HepG2 (cell line): ENCODE measurements around the gene POP5. TPM values are rescaled to one million over a fixed set of nuclear protein-coding genes. Genes with fewer than 3 reads are reported as not detected.

Source experiments
- GLI4 ChIP-seq: sonication (generic); formaldehyde crosslinking; IDR thresholded peaks from 2 replicates; pipeline ENCODE4 v1.5.1; 2020; ENCODE audit warnings: missing genetic modification reagents, mild to moderate bottlenecking, moderate library complexity, borderline replicate concordance
- MTF1 ChIP-seq: sonication (generic); formaldehyde crosslinking; IDR thresholded peaks from 2 replicates; pipeline ENCODE4 v1.5.0; 2020; ENCODE audit warnings: missing genetic modification reagents
- PHF8 ChIP-seq: sonication (generic); formaldehyde crosslinking; IDR thresholded peaks from 2 replicates; pipeline ENCODE4 v1.5.0; 2020; ENCODE audit warnings: missing genetic modification reagents
- REPIN1 ChIP-seq: sonication (generic); formaldehyde crosslinking; IDR thresholded peaks from 2 replicates; pipeline ENCODE4 v1.8.0; 2022; ENCODE audit warnings: missing genetic modification reagents, low read depth, mild to moderate bottlenecking, borderline replicate concordance
- SMYD3 ChIP-seq: sonication (generic); formaldehyde crosslinking; IDR thresholded peaks from 2 replicates; pipeline ENCODE4 v1.8.1; 2023; ENCODE audit warnings: mild to moderate bottlenecking, missing genetic modification reagents
- SP4 ChIP-seq: sonication (generic); formaldehyde crosslinking; IDR thresholded peaks from 2 replicates; pipeline ENCODE4 v1.8.1; 2023; ENCODE audit warnings: mild to moderate bottlenecking, missing genetic modification reagents
- ZNF563 ChIP-seq: sonication (generic); formaldehyde crosslinking; IDR thresholded peaks from 2 replicates; pipeline ENCODE4 v1.8.0; 2022; ENCODE audit warnings: mild to moderate bottlenecking, moderate library complexity, missing genetic modification reagents
- ZSCAN31 ChIP-seq: sonication (generic); formaldehyde crosslinking; IDR thresholded peaks from 2 replicates; pipeline ENCODE4 v1.5.0; 2020; ENCODE audit warnings: low read depth, mild to moderate bottlenecking, missing genetic modification reagents
- polyA plus RNA-seq, 8 experiments: library from polyadenylated mRNA; depleted of rRNA in 3 of 8; stranded (reverse) in 7 of 8; unstranded in 1 of 8; fragments of >200 nt; fragmentation: Illumina TruSeq in 4 of 8; extraction: Trizol in 4 of 8; gene quantifications; 2 replicates each; pipeline versions ENCODE4 v1.2.1 to v1.2.3, GENCODE V29; 2011 to 2016; ENCODE audit warnings: low read depth in 4 of 8, missing spikeins in 1 of 8, mixed read lengths in 1 of 8; ENCODE audit not compliant: insufficient read depth in 1 of 8
- total RNA-seq, 5 experiments: library from RNA; depleted of rRNA; stranded (reverse); fragments of >200 nt; fragmentation: Illumina TruSeq; extraction: Trizol; gene quantifications; 2 replicates each; pipeline ENCODE4 v1.2.3, GENCODE V29; 2016; ENCODE audit warnings: low read depth in 1 of 5
- TF ChIP-seq, protein P1 (sequence below): sonication (generic); formaldehyde crosslinking; IDR thresholded peaks from 2 replicates; pipeline ENCODE4 v1.4.0; 2020; ENCODE audit warnings: mild to moderate bottlenecking, missing genetic modification reagents
- TF ChIP-seq, protein P2 (sequence below): sonication (generic); formaldehyde crosslinking; IDR thresholded peaks from 2 replicates; pipeline ENCODE4 v1.4.0; 2020; ENCODE audit warnings: missing genetic modification reagents
- TF ChIP-seq, protein P3 (sequence below), 2 experiments: fragments of 450-650 bp in 1 of 2; sonication (generic) in 1 of 2; formaldehyde crosslinking in 1 of 2; IDR thresholded peaks; 2 replicates each; pipeline versions ENCODE4 v1.6.1 to v1.8.0; 2016 to 2022; ENCODE audit warnings: antibody characterized with exemption in 1 of 2, mild to moderate bottlenecking in 1 of 2, missing genetic modification reagents in 1 of 2

POP5 gene
- total and polyA plus RNA-seq, 2 of the 13 experiments (the other 11 are each of a cell fraction or from before 2014, with no cell fraction given) = 45.6 to 61.3 TPM

DNA sequence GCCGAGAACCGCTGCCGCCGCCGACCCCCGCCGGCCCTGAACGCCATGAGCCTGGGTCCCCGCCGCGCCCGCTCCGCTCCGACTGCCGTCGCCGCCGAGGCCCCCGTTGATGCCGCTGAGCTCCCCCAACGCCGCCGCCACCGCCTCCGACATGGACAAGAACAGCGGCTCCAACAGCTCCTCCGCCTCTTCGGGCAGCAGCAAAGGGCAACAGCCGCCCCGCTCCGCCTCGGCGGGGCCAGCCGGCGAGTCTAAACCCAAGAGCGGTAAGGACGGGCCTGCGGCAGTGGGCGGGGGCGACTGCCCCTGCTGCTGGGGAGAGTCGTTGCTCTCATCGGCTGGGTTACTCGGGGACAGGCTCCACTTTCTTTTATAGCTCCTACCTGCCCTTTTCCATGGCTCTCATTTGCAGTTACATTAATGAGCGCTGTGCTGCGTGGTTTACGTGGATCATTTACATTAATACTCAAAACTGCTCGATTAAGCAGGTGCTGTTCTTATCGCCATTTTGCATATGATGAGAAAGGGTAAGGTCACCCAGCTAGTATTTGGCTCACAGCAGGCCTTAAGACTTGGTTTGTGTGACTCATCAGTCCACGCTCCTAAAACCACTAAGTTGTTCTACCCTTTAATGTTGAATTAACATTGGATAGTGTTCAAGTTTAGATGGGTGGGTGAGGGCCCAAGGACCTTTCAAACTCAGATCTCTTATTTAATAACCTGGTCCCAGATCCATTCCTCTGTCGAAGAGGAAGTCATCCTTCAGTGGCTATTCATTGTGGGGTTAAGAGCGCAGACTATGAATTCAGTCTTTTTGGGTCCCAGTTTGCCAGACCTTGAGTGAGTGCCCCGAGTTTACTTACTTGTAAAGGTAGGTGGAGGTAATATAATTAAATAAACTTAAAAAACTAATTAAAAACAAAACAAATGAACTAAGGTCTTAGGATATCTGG, 46.2 kb downstream of the POP5 start (continued):
- TF ChIP-seq, protein P1, sequence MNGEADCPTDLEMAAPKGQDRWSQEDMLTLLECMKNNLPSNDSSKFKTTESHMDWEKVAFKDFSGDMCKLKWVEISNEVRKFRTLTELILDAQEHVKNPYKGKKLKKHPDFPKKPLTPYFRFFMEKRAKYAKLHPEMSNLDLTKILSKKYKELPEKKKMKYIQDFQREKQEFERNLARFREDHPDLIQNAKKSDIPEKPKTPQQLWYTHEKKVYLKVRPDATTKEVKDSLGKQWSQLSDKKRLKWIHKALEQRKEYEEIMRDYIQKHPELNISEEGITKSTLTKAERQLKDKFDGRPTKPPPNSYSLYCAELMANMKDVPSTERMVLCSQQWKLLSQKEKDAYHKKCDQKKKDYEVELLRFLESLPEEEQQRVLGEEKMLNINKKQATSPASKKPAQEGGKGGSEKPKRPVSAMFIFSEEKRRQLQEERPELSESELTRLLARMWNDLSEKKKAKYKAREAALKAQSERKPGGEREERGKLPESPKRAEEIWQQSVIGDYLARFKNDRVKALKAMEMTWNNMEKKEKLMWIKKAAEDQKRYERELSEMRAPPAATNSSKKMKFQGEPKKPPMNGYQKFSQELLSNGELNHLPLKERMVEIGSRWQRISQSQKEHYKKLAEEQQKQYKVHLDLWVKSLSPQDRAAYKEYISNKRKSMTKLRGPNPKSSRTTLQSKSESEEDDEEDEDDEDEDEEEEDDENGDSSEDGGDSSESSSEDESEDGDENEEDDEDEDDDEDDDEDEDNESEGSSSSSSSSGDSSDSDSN = peak; percentile 78; the same call in 1 of the 2 replicates
- TF ChIP-seq PHF8 (peak; percentile 81), ZNF563 (peak; percentile 67; the same call in 1 of the 2 replicates), GLI4 (CRISPR knock-in tag) (peak; percentile 85; the same call in 1 of the 2 replicates), SMYD3 (CRISPR knock-in tag) (no peak), REPIN1 (CRISPR knock-in tag) (0 out of 2 replicates have a peak, but pooled peaks have one; percentile 57), SP4 (CRISPR knock-in tag) (0 out of 2 replicates have a peak, but pooled peaks have one; percentile 12), MTF1 (CRISPR knock-in tag) (no peak), ZSCAN31 (CRISPR knock-in tag) (0 out of 2 replicates have a peak, but pooled peaks have one; percentile 57)
- TF ChIP-seq, protein P2, sequence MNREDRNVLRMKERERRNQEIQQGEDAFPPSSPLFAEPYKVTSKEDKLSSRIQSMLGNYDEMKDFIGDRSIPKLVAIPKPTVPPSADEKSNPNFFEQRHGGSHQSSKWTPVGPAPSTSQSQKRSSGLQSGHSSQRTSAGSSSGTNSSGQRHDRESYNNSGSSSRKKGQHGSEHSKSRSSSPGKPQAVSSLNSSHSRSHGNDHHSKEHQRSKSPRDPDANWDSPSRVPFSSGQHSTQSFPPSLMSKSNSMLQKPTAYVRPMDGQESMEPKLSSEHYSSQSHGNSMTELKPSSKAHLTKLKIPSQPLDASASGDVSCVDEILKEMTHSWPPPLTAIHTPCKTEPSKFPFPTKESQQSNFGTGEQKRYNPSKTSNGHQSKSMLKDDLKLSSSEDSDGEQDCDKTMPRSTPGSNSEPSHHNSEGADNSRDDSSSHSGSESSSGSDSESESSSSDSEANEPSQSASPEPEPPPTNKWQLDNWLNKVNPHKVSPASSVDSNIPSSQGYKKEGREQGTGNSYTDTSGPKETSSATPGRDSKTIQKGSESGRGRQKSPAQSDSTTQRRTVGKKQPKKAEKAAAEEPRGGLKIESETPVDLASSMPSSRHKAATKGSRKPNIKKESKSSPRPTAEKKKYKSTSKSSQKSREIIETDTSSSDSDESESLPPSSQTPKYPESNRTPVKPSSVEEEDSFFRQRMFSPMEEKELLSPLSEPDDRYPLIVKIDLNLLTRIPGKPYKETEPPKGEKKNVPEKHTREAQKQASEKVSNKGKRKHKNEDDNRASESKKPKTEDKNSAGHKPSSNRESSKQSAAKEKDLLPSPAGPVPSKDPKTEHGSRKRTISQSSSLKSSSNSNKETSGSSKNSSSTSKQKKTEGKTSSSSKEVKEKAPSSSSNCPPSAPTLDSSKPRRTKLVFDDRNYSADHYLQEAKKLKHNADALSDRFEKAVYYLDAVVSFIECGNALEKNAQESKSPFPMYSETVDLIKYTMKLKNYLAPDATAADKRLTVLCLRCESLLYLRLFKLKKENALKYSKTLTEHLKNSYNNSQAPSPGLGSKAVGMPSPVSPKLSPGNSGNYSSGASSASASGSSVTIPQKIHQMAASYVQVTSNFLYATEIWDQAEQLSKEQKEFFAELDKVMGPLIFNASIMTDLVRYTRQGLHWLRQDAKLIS (CRISPR knock-in tag) = no peak
- TF ChIP-seq, protein P3, sequence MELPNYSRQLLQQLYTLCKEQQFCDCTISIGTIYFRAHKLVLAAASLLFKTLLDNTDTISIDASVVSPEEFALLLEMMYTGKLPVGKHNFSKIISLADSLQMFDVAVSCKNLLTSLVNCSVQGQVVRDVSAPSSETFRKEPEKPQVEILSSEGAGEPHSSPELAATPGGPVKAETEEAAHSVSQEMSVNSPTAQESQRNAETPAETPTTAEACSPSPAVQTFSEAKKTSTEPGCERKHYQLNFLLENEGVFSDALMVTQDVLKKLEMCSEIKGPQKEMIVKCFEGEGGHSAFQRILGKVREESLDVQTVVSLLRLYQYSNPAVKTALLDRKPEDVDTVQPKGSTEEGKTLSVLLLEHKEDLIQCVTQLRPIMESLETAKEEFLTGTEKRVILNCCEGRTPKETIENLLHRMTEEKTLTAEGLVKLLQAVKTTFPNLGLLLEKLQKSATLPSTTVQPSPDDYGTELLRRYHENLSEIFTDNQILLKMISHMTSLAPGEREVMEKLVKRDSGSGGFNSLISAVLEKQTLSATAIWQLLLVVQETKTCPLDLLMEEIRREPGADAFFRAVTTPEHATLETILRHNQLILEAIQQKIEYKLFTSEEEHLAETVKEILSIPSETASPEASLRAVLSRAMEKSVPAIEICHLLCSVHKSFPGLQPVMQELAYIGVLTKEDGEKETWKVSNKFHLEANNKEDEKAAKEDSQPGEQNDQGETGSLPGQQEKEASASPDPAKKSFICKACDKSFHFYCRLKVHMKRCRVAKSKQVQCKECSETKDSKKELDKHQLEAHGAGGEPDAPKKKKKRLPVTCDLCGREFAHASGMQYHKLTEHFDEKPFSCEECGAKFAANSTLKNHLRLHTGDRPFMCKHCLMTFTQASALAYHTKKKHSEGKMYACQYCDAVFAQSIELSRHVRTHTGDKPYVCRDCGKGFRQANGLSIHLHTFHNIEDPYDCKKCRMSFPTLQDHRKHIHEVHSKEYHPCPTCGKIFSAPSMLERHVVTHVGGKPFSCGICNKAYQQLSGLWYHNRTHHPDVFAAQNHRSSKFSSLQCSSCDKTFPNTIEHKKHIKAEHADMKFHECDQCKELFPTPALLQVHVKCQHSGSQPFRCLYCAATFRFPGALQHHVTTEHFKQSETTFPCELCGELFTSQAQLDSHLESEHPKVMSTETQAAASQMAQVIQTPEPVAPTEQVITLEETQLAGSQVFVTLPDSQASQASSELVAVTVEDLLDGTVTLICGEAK (IDR thresholded peaks at IDR 0.05) = no peak
- TF ChIP-seq, protein P3 (CRISPR knock-in tag; IDR thresholded peaks at IDR 0.05) = peak; percentile 31; the same call in 1 of the 2 replicates
